Measurements from ENCODE around the gene LCN9. TPM values are rescaled to one million over a fixed set of nuclear protein-coding genes. Genes with fewer than 3 reads are reported as not detected.
A peak's percentile ranks its signal among the peaks of the same experiment; 100 is the strongest.

Gene LCN9
- total RNA-seq, 1 donor from 2014 or later = not detected

- intact Hi-C loops (cut with DNase I) = no loop called here
- DNase-seq (ENCODE audit: low spot score) (no peak), ATAC-seq (no peak)
Observed at GRCh38 chr9:135641745-135642144, 21.4 kb upstream of the LCN9 start.

- intact Hi-C loops (cut with DNase I) = no loop called here
- no peak for ATAC-seq
- DNase-seq (ENCODE audit: low spot score) = no peak
Observed at GRCh38 chr9:135644631-135645218, 18.4 kb upstream of the LCN9 start.

GRCh38 chr9:135647884-135648283 is 15.2 kb upstream of the LCN9 start:
- intact Hi-C loops (cut with DNase I) = no loop called here
- no peak for DNase-seq (ENCODE audit: low spot score)
- ATAC-seq = no peak

- intact Hi-C loops (cut with DNase I) = no loop called here
- no peak for DNase-seq (ENCODE audit: low spot score)
- ATAC-seq = no peak
Observed at GRCh38 chr9:135648494-135649410, 14.4 kb upstream of the LCN9 start.

- intact Hi-C loops (cut with DNase I) = no loop called here
- DNase-seq (ENCODE audit: low spot score) (no peak), ATAC-seq (no peak)
Observed at GRCh38 chr9:135649508-135649907, 13.6 kb upstream of the LCN9 start.

- DNase-seq (ENCODE audit: low spot score) (no peak), ATAC-seq (no peak)
- intact Hi-C loops (cut with DNase I) = no loop called here
Observed at GRCh38 chr9:135650408-135650807, 12.7 kb upstream of the LCN9 start.

GRCh38 chr9:135655317-135655716 is 7.8 kb upstream of the LCN9 start:
- DNase-seq (ENCODE audit: low spot score) (no peak), ATAC-seq (no peak)
- intact Hi-C loops (cut with DNase I) = no loop called here

GRCh38 chr9:135657416-135657815 is 5.7 kb upstream of the LCN9 start:
- DNase-seq (ENCODE audit: low spot score) (no peak), ATAC-seq (no peak)
- intact Hi-C loops (cut with DNase I) = no loop called here

GRCh38 chr9:135659252-135659651 is 3.9 kb upstream of the LCN9 start:
- DNase-seq (ENCODE audit: low spot score) (no peak), ATAC-seq (no peak)
- intact Hi-C loops (cut with DNase I) = no loop called here

- ATAC-seq (no peak), DNase-seq (ENCODE audit: low spot score) (no peak)
- intact Hi-C loops (cut with DNase I) = no loop called here
Observed at GRCh38 chr9:135660407-135660806, 2.7 kb upstream of the LCN9 start.

GRCh38 chr9:135661816-135662560 is 1.1 kb upstream of the LCN9 start:
- intact Hi-C loops (cut with DNase I) = no loop called here
- ATAC-seq (no peak), DNase-seq (ENCODE audit: low spot score) (no peak)

- intact Hi-C loops (cut with DNase I) = no loop called here
- DNase-seq (ENCODE audit: low spot score) (no peak), ATAC-seq (no peak)
Observed at GRCh38 chr9:135663451-135663770, 302 bp downstream of the LCN9 start.

GRCh38 chr9:135663857-135664256 is 748 bp downstream of the LCN9 start:
- intact Hi-C loops (cut with DNase I) = no loop called here
- DNase-seq (ENCODE audit: low spot score) (no peak), ATAC-seq (no peak)

- intact Hi-C loops (cut with DNase I) = no loop called here
- ATAC-seq (no peak), DNase-seq (ENCODE audit: low spot score) (no peak)
Observed at GRCh38 chr9:135664266-135664665, 1.2 kb downstream of the LCN9 start.

GRCh38 chr9:135664801-135665794 is 2.0 kb downstream of the LCN9 start:
- DNase-seq (ENCODE audit: low spot score) (no peak), ATAC-seq (no peak)
- intact Hi-C loops (cut with DNase I) = no loop called here

- intact Hi-C loops (cut with DNase I) = no loop called here
- ATAC-seq (no peak), DNase-seq (ENCODE audit: low spot score) (no peak)
Observed at GRCh38 chr9:135665795-135666189, 2.7 kb downstream of the LCN9 start.

GRCh38 chr9:135666534-135667462 is 3.7 kb downstream of the LCN9 start:
- DNase-seq (ENCODE audit: low spot score) (no peak), ATAC-seq (no peak)
- intact Hi-C loops (cut with DNase I) = no loop called here

- peak; percentile 40 for DNase-seq (ENCODE audit: low spot score)
- intact Hi-C loops (cut with DNase I) = no loop called here
- ATAC-seq = no peak
Observed at GRCh38 chr9:135667463-135668001, 4.4 kb downstream of the LCN9 start.
